Memory B cell (primary cell): ENCODE data around the gene CYP4F3.
A peak's percentile ranks its signal among the peaks of the same experiment; 100 is the strongest.
"Not testable (repeated sequence)": the region's sequence is repeated elsewhere in the genome, so short reads cannot be mapped to it uniquely, and the experiment has no call there.

ENCODE experiments used
- ATAC-seq: fragments of 150-1000 bp; cut with Tn5 transposase; 2 replicates; pipeline ENCODE4 v1.10.0; 2021; ENCODE audit warnings: low read depth, mild to moderate bottlenecking, moderate library complexity
- DNase-seq, 2 donors: peaks; one replicate each; pipeline ENCODE4 v3.0.0; 2022; ENCODE audit warnings: low spot score in 2 of 2
- H3K27ac Mint-ChIP-seq: one replicate; pipeline ENCODE4 v1.8.0; 2022; ENCODE audit warnings: mild to moderate bottlenecking, moderate library complexity, mixed read lengths
- H3K27me3 Mint-ChIP-seq: one replicate; pipeline ENCODE4 v1.8.0; 2022; ENCODE audit warnings: mixed read lengths
- H3K36me3 Mint-ChIP-seq: one replicate; pipeline ENCODE4 v1.8.0; 2022; ENCODE audit warnings: mild to moderate bottlenecking, mixed read lengths
- H3K4me1 Mint-ChIP-seq: one replicate; pipeline ENCODE4 v1.8.0; 2022; ENCODE audit warnings: mixed read lengths
- H3K4me3 Mint-ChIP-seq: one replicate; pipeline ENCODE4 v1.8.0; 2022; ENCODE audit warnings: mild to moderate bottlenecking, moderate library complexity, mixed read lengths
- H3K9me3 Mint-ChIP-seq: one replicate; pipeline ENCODE4 v1.8.0; 2022; ENCODE audit warnings: mixed read lengths

The CYP4F3 gene

GRCh38 chr19:15641901-15642491 lies 1.3 kb downstream of the CYP4F3 start:
- H3K4me1 Mint-ChIP-seq, result peaks cover 10% of the 10 kb centered on the region
- peaks cover 4% of the 10 kb centered on the region for H3K9me3 Mint-ChIP-seq
- H3K27ac Mint-ChIP-seq, result no peak overlapping the region
- peaks cover 8% of the 10 kb centered on the region for H3K27me3 Mint-ChIP-seq
- no peak overlapping the region for H3K4me3 Mint-ChIP-seq
- H3K36me3 Mint-ChIP-seq, result no peaks in the 10 kb centered on the region
- no peak for DNase-seq
- peak; percentile 70 for ATAC-seq

- no peak for DNase-seq
- Mint-ChIP-seq H3K9me3 (peaks cover 4% of the 10 kb centered on the region), H3K4me3 (no peak overlapping the region), H3K36me3 (no peaks in the 10 kb centered on the region), H3K27ac (no peak overlapping the region), H3K27me3 (peaks cover 8% of the 10 kb centered on the region), H3K4me1 (peaks cover 10% of the 10 kb centered on the region)
- ATAC-seq, result no peak
Measured at GRCh38 chr19:15642807-15643206, 2.1 kb downstream of the CYP4F3 start.

- ATAC-seq, result no peak
Measured at GRCh38 chr19:15643387-15643786, 2.7 kb downstream of the CYP4F3 start.

GRCh38 chr19:15644066-15644741 lies 3.5 kb downstream of the CYP4F3 start:
- peaks cover 8% of the 10 kb centered on the region for H3K27me3 Mint-ChIP-seq
- H3K9me3 Mint-ChIP-seq, result peaks cover 4% of the 10 kb centered on the region
- H3K4me1 Mint-ChIP-seq, result peaks cover 10% of the 10 kb centered on the region
- no peak overlapping the region for H3K27ac Mint-ChIP-seq
- no peak for DNase-seq
- no peak overlapping the region for H3K4me3 Mint-ChIP-seq
- no peaks in the 10 kb centered on the region for H3K36me3 Mint-ChIP-seq
- no peak for ATAC-seq

More at GRCh38 chr19:15643387-15643786, 2.7 kb downstream of the CYP4F3 start:
- Mint-ChIP-seq H3K36me3 (no peaks in the 10 kb centered on the region), H3K9me3 (peaks cover 4% of the 10 kb centered on the region), H3K27ac (no peak overlapping the region), H3K4me3 (no peak overlapping the region), H3K4me1 (peaks cover 10% of the 10 kb centered on the region), H3K27me3 (peaks cover 8% of the 10 kb centered on the region)
- no peak for DNase-seq

GRCh38 chr19:15644816-15645215 lies 4.1 kb downstream of the CYP4F3 start:
- Mint-ChIP-seq H3K27me3 (peaks cover 8% of the 10 kb centered on the region), H3K36me3 (no peaks in the 10 kb centered on the region), H3K4me3 (no peak overlapping the region), H3K27ac (no peak overlapping the region), H3K9me3 (peaks cover 4% of the 10 kb centered on the region), H3K4me1 (peaks cover 10% of the 10 kb centered on the region)
- no peak for ATAC-seq
- DNase-seq, result no peak

- Mint-ChIP-seq H3K9me3 (no peaks in the 10 kb centered on the region), H3K4me1 (no peaks in the 10 kb centered on the region), H3K36me3 (no peaks in the 10 kb centered on the region), H3K27me3 (peaks cover 18% of the 10 kb centered on the region), H3K27ac (no peak overlapping the region), H3K4me3 (no peak overlapping the region)
- DNase-seq (no peak), ATAC-seq (no peak)
Measured at GRCh38 chr19:15649526-15649925, 8.8 kb downstream of the CYP4F3 start.

- not testable (repeated sequence) for H3K4me1 Mint-ChIP-seq, H3K36me3 Mint-ChIP-seq, H3K4me3 Mint-ChIP-seq, H3K9me3 Mint-ChIP-seq, ATAC-seq, DNase-seq, H3K27ac Mint-ChIP-seq
- H3K27me3 Mint-ChIP-seq, result peaks cover 19% of the 10 kb centered on the region
Measured at GRCh38 chr19:15650123-15650522, 9.4 kb downstream of the CYP4F3 start.

- Mint-ChIP-seq H3K4me3 (no peak overlapping the region), H3K4me1 (no peaks in the 10 kb centered on the region), H3K9me3 (no peaks in the 10 kb centered on the region), H3K27ac (no peak overlapping the region), H3K36me3 (no peaks in the 10 kb centered on the region), H3K27me3 (peaks cover 18% of the 10 kb centered on the region)
- DNase-seq (no peak), ATAC-seq (no peak)
Measured at GRCh38 chr19:15651791-15652190, 11.1 kb downstream of the CYP4F3 start.

GRCh38 chr19:15652559-15653278 lies 12.0 kb downstream of the CYP4F3 start:
- Mint-ChIP-seq H3K9me3 (no peaks in the 10 kb centered on the region), H3K36me3 (no peaks in the 10 kb centered on the region), H3K27me3 (peaks cover 18% of the 10 kb centered on the region), H3K4me3 (no peak overlapping the region), H3K27ac (no peak overlapping the region), H3K4me1 (no peaks in the 10 kb centered on the region)
- DNase-seq, result no peak
- no peak for ATAC-seq

- Mint-ChIP-seq H3K4me3 (no peak overlapping the region), H3K36me3 (no peaks in the 10 kb centered on the region), H3K4me1 (no peaks in the 10 kb centered on the region), H3K27me3 (peaks cover 20% of the 10 kb centered on the region), H3K9me3 (peaks cover 2% of the 10 kb centered on the region), H3K27ac (no peak overlapping the region)
- no peak for DNase-seq
- no peak for ATAC-seq
Measured at GRCh38 chr19:15656467-15656866, 15.8 kb downstream of the CYP4F3 start.

GRCh38 chr19:15663247-15663646 lies 22.6 kb downstream of the CYP4F3 start:
- Mint-ChIP-seq H3K4me3 (no peak overlapping the region), H3K4me1 (no peaks in the 10 kb centered on the region), H3K9me3 (peaks cover 2% of the 10 kb centered on the region), H3K27ac (no peak overlapping the region), H3K36me3 (no peaks in the 10 kb centered on the region), H3K27me3 (peaks cover 9% of the 10 kb centered on the region)
- DNase-seq (no peak), ATAC-seq (no peak)

- Mint-ChIP-seq H3K36me3 (no peaks in the 10 kb centered on the region), H3K27me3 (peaks cover 12% of the 10 kb centered on the region), H3K4me3 (no peak overlapping the region), H3K9me3 (no peaks in the 10 kb centered on the region), H3K27ac (no peak overlapping the region), H3K4me1 (no peaks in the 10 kb centered on the region)
- ATAC-seq (no peak), DNase-seq (no peak)
Measured at GRCh38 chr19:15666186-15666585, 25.5 kb downstream of the CYP4F3 start.

- H3K27ac Mint-ChIP-seq, result no peak overlapping the region
- no peaks in the 10 kb centered on the region for H3K4me1 Mint-ChIP-seq
- H3K27me3 Mint-ChIP-seq, result peaks cover 9% of the 10 kb centered on the region
- no peak overlapping the region for H3K4me3 Mint-ChIP-seq
- no peaks in the 10 kb centered on the region for H3K9me3 Mint-ChIP-seq
- no peak for DNase-seq
- ATAC-seq, result no peak
- no peaks in the 10 kb centered on the region for H3K36me3 Mint-ChIP-seq
Measured at GRCh38 chr19:15666883-15667282, 26.2 kb downstream of the CYP4F3 start.

- DNase-seq, result no peak
- peaks cover 1% of the 10 kb centered on the region for H3K4me1 Mint-ChIP-seq
- peaks cover 1% of the 10 kb centered on the region for H3K9me3 Mint-ChIP-seq
- ATAC-seq, result no peak
- H3K27ac Mint-ChIP-seq, result no peak overlapping the region
- no peaks in the 10 kb centered on the region for H3K36me3 Mint-ChIP-seq
- H3K4me3 Mint-ChIP-seq, result no peak overlapping the region
- peaks cover 6% of the 10 kb centered on the region for H3K27me3 Mint-ChIP-seq
Measured at GRCh38 chr19:15669440-15669839, 28.7 kb downstream of the CYP4F3 start.
